Stimulated activated CD8-positive, alpha-beta memory T cell treated with anti-CD3 and anti-CD28 coated beads, Interleukin-4, amount 100 ng/mL, for 24 hours (primary cell): ENCODE data around the gene IER5L.
"Not testable (repeated sequence)": the region's sequence is repeated elsewhere in the genome, so short reads cannot be mapped to it uniquely, and the experiment has no call there.

Experiments used
- DNase-seq: peaks from one replicate; pipeline ENCODE4 v3.0.0-alpha.2; 2020; ENCODE audit warnings: low read depth

IER5L gene

GRCh38 chr9:129202613-129203555 is 24.8 kb upstream of the IER5L start:
- DNase-seq = peak; percentile 80

GRCh38 chr9:129201866-129202265 is 23.8 kb upstream of the IER5L start:
- DNase-seq = no peak

- no peak for DNase-seq
Observed at GRCh38 chr9:129201289-129201688, 23.2 kb upstream of the IER5L start.

GRCh38 chr9:129200255-129200654 is 22.2 kb upstream of the IER5L start:
- no peak for DNase-seq

- DNase-seq = no peak
Observed at GRCh38 chr9:129199044-129199435, 21.0 kb upstream of the IER5L start.

- no peak for DNase-seq
Observed at GRCh38 chr9:129198319-129199043, 20.4 kb upstream of the IER5L start.

GRCh38 chr9:129197978-129198318 is 19.9 kb upstream of the IER5L start:
- no peak for DNase-seq

GRCh38 chr9:129197045-129197444 is 19.0 kb upstream of the IER5L start:
- not testable (repeated sequence) for DNase-seq

GRCh38 chr9:129195606-129196005 is 17.5 kb upstream of the IER5L start:
- no peak for DNase-seq

- no peak for DNase-seq
Observed at GRCh38 chr9:129194221-129194620, 16.2 kb upstream of the IER5L start.

GRCh38 chr9:129193655-129194054 is 15.6 kb upstream of the IER5L start:
- DNase-seq = no peak

GRCh38 chr9:129191234-129191633 is 13.2 kb upstream of the IER5L start:
- no peak for DNase-seq

- DNase-seq = not testable (repeated sequence)
Observed at GRCh38 chr9:129189971-129190370, 11.9 kb upstream of the IER5L start.

- DNase-seq = no peak
Observed at GRCh38 chr9:129187042-129187441, 9.0 kb upstream of the IER5L start.

GRCh38 chr9:129185991-129186390 is 7.9 kb upstream of the IER5L start:
- no peak for DNase-seq

- no peak for DNase-seq
Observed at GRCh38 chr9:129185402-129185801, 7.3 kb upstream of the IER5L start.

GRCh38 chr9:129184596-129185122 is 6.6 kb upstream of the IER5L start:
- no peak for DNase-seq

- no peak for DNase-seq
Observed at GRCh38 chr9:129184219-129184524, 6.1 kb upstream of the IER5L start.

- no peak for DNase-seq
Observed at GRCh38 chr9:129183495-129184218, 5.6 kb upstream of the IER5L start.

- DNase-seq = no peak
Observed at GRCh38 chr9:129182625-129183494, 4.8 kb upstream of the IER5L start.

GRCh38 chr9:129182122-129182521 is 4.1 kb upstream of the IER5L start:
- DNase-seq = no peak

GRCh38 chr9:129181246-129181645 is 3.2 kb upstream of the IER5L start:
- DNase-seq = no peak
